ENCODE data around the gene NTN4. TPM values are rescaled to one million over a fixed set of nuclear protein-coding genes. Genes with fewer than 3 reads are reported as not detected.

Gene NTN4
- total and polyA plus RNA-seq, 10 of the 15 experiments (the other 5 are each of a cell fraction or from before 2014, with no cell fraction given): 0.15 TPM; not detected in 9

GRCh38 chr12:95739561-95740313 is 50.8 kb downstream of the NTN4 start (continued):
- TF ChIP-seq, protein P1, sequence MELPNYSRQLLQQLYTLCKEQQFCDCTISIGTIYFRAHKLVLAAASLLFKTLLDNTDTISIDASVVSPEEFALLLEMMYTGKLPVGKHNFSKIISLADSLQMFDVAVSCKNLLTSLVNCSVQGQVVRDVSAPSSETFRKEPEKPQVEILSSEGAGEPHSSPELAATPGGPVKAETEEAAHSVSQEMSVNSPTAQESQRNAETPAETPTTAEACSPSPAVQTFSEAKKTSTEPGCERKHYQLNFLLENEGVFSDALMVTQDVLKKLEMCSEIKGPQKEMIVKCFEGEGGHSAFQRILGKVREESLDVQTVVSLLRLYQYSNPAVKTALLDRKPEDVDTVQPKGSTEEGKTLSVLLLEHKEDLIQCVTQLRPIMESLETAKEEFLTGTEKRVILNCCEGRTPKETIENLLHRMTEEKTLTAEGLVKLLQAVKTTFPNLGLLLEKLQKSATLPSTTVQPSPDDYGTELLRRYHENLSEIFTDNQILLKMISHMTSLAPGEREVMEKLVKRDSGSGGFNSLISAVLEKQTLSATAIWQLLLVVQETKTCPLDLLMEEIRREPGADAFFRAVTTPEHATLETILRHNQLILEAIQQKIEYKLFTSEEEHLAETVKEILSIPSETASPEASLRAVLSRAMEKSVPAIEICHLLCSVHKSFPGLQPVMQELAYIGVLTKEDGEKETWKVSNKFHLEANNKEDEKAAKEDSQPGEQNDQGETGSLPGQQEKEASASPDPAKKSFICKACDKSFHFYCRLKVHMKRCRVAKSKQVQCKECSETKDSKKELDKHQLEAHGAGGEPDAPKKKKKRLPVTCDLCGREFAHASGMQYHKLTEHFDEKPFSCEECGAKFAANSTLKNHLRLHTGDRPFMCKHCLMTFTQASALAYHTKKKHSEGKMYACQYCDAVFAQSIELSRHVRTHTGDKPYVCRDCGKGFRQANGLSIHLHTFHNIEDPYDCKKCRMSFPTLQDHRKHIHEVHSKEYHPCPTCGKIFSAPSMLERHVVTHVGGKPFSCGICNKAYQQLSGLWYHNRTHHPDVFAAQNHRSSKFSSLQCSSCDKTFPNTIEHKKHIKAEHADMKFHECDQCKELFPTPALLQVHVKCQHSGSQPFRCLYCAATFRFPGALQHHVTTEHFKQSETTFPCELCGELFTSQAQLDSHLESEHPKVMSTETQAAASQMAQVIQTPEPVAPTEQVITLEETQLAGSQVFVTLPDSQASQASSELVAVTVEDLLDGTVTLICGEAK (IDR thresholded peaks at IDR 0.05; ENCODE audit: borderline replicate concordance): no peak
- no peak for TF ChIP-seq POLR2AphosphoS5 (IDR thresholded peaks at IDR 0.05; ENCODE audit: low read length)
- no peak for TF ChIP-seq PAX8 (IDR thresholded peaks at IDR 0.05)
- no peak for TF ChIP-seq CBX3 (IDR thresholded peaks at IDR 0.05; ENCODE audit: borderline replicate concordance, low read depth)
- TF ChIP-seq, protein P2, sequence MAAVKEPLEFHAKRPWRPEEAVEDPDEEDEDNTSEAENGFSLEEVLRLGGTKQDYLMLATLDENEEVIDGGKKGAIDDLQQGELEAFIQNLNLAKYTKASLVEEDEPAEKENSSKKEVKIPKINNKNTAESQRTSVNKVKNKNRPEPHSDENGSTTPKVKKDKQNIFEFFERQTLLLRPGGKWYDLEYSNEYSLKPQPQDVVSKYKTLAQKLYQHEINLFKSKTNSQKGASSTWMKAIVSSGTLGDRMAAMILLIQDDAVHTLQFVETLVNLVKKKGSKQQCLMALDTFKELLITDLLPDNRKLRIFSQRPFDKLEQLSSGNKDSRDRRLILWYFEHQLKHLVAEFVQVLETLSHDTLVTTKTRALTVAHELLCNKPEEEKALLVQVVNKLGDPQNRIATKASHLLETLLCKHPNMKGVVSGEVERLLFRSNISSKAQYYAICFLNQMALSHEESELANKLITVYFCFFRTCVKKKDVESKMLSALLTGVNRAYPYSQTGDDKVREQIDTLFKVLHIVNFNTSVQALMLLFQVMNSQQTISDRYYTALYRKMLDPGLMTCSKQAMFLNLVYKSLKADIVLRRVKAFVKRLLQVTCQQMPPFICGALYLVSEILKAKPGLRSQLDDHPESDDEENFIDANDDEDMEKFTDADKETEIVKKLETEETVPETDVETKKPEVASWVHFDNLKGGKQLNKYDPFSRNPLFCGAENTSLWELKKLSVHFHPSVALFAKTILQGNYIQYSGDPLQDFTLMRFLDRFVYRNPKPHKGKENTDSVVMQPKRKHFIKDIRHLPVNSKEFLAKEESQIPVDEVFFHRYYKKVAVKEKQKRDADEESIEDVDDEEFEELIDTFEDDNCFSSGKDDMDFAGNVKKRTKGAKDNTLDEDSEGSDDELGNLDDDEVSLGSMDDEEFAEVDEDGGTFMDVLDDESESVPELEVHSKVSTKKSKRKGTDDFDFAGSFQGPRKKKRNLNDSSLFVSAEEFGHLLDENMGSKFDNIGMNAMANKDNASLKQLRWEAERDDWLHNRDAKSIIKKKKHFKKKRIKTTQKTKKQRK (IDR thresholded peaks at IDR 0.05; ENCODE audit: low read depth, low read length): no peak
- TF ChIP-seq, protein P3, sequence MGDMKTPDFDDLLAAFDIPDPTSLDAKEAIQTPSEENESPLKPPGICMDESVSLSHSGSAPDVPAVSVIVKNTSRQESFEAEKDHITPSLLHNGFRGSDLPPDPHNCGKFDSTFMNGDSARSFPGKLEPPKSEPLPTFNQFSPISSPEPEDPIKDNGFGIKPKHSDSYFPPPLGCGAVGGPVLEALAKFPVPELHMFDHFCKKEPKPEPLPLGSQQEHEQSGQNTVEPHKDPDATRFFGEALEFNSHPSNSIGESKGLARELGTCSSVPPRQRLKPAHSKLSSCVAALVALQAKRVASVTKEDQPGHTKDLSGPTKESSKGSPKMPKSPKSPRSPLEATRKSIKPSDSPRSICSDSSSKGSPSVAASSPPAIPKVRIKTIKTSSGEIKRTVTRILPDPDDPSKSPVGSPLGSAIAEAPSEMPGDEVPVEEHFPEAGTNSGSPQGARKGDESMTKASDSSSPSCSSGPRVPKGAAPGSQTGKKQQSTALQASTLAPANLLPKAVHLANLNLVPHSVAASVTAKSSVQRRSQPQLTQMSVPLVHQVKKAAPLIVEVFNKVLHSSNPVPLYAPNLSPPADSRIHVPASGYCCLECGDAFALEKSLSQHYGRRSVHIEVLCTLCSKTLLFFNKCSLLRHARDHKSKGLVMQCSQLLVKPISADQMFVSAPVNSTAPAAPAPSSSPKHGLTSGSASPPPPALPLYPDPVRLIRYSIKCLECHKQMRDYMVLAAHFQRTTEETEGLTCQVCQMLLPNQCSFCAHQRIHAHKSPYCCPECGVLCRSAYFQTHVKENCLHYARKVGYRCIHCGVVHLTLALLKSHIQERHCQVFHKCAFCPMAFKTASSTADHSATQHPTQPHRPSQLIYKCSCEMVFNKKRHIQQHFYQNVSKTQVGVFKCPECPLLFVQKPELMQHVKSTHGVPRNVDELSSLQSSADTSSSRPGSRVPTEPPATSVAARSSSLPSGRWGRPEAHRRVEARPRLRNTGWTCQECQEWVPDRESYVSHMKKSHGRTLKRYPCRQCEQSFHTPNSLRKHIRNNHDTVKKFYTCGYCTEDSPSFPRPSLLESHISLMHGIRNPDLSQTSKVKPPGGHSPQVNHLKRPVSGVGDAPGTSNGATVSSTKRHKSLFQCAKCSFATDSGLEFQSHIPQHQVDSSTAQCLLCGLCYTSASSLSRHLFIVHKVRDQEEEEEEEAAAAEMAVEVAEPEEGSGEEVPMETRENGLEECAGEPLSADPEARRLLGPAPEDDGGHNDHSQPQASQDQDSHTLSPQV (IDR thresholded peaks at IDR 0.05): no peak
- TF ChIP-seq RELA (IDR thresholded peaks at IDR 0.05; ENCODE audit: borderline replicate concordance, partially characterized antibody): no peak
- TF ChIP-seq NR2C2 (IDR thresholded peaks at IDR 0.05; ENCODE audit: borderline replicate concordance, control insufficient read depth, insufficient read length, low read depth): no peak
- no peak for TF ChIP-seq DPF2 (IDR thresholded peaks at IDR 0.05)
- TF ChIP-seq LARP7 (IDR thresholded peaks at IDR 0.05): no peak
